Adrenal gland (tissue), 12 donors: ENCODE results near the gene MRPS5. TPM values are rescaled to one million over a fixed set of nuclear protein-coding genes. Genes with fewer than 3 reads are reported as not detected.
"Not testable (repeated sequence)": the region's sequence is repeated elsewhere in the genome, so short reads cannot be mapped to it uniquely, and the experiment has no call there.

Source experiments
- DNase-seq, 7 donors: peaks; one replicate each; pipeline ENCODE4 v3.0.0-alpha.2; 2019 to 2020
- H3K27ac ChIP-seq, 5 donors: fragments of 200-600 bp; sonication (generic) in 4 of 5; 1 replicate in 3 of 5; 2 replicates in 2 of 5; pipeline versions ENCODE4 v1.5.1 to v1.8.0; 2016 to 2020; ENCODE audit warnings: mild to moderate bottlenecking in 1 of 5
- H3K27me3 ChIP-seq: fragments of 200-600 bp; 2 replicates; pipeline ENCODE4 v1.8.0; 2021
- H3K36me3 ChIP-seq, 2 donors: fragments of 200-600 bp; replicated peaks in 1 of 2; 1 replicate in 1 of 2; 2 replicates in 1 of 2; pipeline versions ENCODE4 v1.5.1 to v1.8.0; 2018 to 2022
- H3K4me1 ChIP-seq, 2 donors: fragments of 200-600 bp; replicated peaks in 1 of 2; 1 replicate in 1 of 2; 2 replicates in 1 of 2; pipeline versions ENCODE4 v1.5.1 to v1.8.0; 2018 to 2021
- H3K4me3 ChIP-seq, 4 donors: fragments of 200-600 bp; sonication (generic) in 3 of 4; one replicate each; pipeline ENCODE4 v1.5.1; 2016 to 2018
- H3K9me3 ChIP-seq, 3 donors: fragments of 200-600 bp; sonication (generic) in 1 of 3; replicated peaks in 1 of 3; 1 replicate in 2 of 3; 2 replicates in 1 of 3; pipeline versions ENCODE4 v1.5.1 to v1.8.0; 2016 to 2021
- POLR2A ChIP-seq, 2 donors: fragments of 450-650 bp; IDR thresholded peaks; one replicate each; pipeline ENCODE4 v1.6.1; 2017; ENCODE audit warnings: antibody characterized with exemption in 2 of 2, mild to moderate bottlenecking in 2 of 2, moderate library complexity in 1 of 2
- WGBS, 4 donors: extraction: QIAGEN DNeasy Blood & Tissue Kit in 2 of 4; methylation state at CpG; one replicate each; pipeline versions ENCODE4 v1.1.5 to v1.1.7; 2013 to 2017; 5-methylcytosine and 5-hydroxymethylcytosine counted together
- intact Hi-C, 2 donors: fragments of 100-400 bp; cut with DNase I; formaldehyde crosslinking; loops; one replicate each; pipeline versions ENCODE4 v1.14.1 to v1.15.0; 2022 to 2023
- polyA plus RNA-seq, 3 donors: library from polyadenylated mRNA; stranded (reverse); fragments of 200-250 nt in 2 of 3; fragments of 350-450 nt in 1 of 3; fragmentation: Illumina TruSeq in 1 of 3; extraction: RNeasy Lipid Tissue Mini Kit (QIAGEN cat#74804) in 1 of 3; gene quantifications; one replicate each; pipeline ENCODE4 v1.2.3, GENCODE V29; 2013 to 2014
- total RNA-seq, 9 donors: library from RNA; depleted of rRNA in 4 of 9; stranded (reverse); fragments of >200 nt in 4 of 9; fragments of 120-200 nt in 1 of 9; fragmentation: NEBNext Ultra II Directional in 1 of 9; extraction: Animal tissue kit (Norgen Biotek cat#: 25700) in 1 of 9; gene quantifications; one replicate each; pipeline versions ENCODE4 v1.1.0 to v1.2.4, GENCODE V29; 2013 to 2023
- TF ChIP-seq, protein P1 (sequence below), 6 experiments: fragments of 450-650 bp in 4 of 6; fragments of 200-600 bp in 2 of 6; sonication (generic) in 1 of 6; IDR thresholded peaks; 1 replicate in 5 of 6; 2 replicates in 1 of 6; pipeline versions ENCODE4 v1.5.1 to v1.8.0; 2016 to 2021; ENCODE audit warnings: antibody characterized with exemption in 6 of 6, mild to moderate bottlenecking in 2 of 6, moderate library complexity in 1 of 6
- donor health status: healthy with polysubstance abuse.
- donor health status: Bipolar disorder and iron deficiency.
- donor health status: DM: yes; HTN: yes; CAD: no.
- donor health status: DM: no; HTN: no; CAD: no.
- donor health status: DM: no; HTN: no; CAD: no.
- donor health status: DM: yes; HTN: yes; CAD: no.

MRPS5 gene
- total and polyA plus RNA-seq, 12 donors, result 41.0 to 99.0 (median 60.3) TPM

DNA sequence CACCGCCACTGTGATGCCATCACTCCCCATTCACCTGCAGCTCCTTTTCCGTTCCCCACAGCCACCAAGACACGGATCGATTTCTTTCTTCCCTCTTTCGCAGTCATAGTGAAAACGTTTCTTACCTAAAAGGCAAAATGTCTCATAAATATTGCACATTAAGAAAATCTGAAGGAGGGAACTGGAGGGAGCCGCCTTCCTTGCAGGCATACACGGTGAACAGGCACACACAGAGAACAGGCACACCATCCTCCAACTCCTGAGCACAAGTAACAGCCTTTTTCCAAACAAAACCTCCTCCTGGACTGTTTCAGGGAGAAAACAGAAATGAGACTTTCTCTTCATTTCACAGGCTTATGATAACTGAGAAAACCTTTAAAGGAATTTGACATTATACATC is 17.0 kb downstream of the MRPS5 start:
- intact Hi-C loops, result loop anchor here in 1 of 2 donors (10.0 kb wide), 1 partner anchor 80 kb away; the partner anchor contains the start of gene MAL
- no peaks in the 10 kb centered on the region for H3K27me3 ChIP-seq
- TF ChIP-seq, protein P1, sequence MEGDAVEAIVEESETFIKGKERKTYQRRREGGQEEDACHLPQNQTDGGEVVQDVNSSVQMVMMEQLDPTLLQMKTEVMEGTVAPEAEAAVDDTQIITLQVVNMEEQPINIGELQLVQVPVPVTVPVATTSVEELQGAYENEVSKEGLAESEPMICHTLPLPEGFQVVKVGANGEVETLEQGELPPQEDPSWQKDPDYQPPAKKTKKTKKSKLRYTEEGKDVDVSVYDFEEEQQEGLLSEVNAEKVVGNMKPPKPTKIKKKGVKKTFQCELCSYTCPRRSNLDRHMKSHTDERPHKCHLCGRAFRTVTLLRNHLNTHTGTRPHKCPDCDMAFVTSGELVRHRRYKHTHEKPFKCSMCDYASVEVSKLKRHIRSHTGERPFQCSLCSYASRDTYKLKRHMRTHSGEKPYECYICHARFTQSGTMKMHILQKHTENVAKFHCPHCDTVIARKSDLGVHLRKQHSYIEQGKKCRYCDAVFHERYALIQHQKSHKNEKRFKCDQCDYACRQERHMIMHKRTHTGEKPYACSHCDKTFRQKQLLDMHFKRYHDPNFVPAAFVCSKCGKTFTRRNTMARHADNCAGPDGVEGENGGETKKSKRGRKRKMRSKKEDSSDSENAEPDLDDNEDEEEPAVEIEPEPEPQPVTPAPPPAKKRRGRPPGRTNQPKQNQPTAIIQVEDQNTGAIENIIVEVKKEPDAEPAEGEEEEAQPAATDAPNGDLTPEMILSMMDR (IDR thresholded peaks at IDR 0.05), result no peak
- no peak for TF ChIP-seq POLR2A (IDR thresholded peaks at IDR 0.05)
- 90 to 95% (median 94%) methylated on average over 8 of the region's 8 CpGs for WGBS, 4 donors
- H3K27ac ChIP-seq, result no peak overlapping the region
- no peak for DNase-seq
- no peaks in the 10 kb centered on the region for H3K4me1 ChIP-seq
- H3K4me3 ChIP-seq, result no peak overlapping the region
- peaks cover 0 to 95% of the 10 kb centered on the region in 2 donors for H3K36me3 ChIP-seq
- peaks cover 0 to 5% (median 0%) of the 10 kb centered on the region in 3 donors for H3K9me3 ChIP-seq

DNA sequence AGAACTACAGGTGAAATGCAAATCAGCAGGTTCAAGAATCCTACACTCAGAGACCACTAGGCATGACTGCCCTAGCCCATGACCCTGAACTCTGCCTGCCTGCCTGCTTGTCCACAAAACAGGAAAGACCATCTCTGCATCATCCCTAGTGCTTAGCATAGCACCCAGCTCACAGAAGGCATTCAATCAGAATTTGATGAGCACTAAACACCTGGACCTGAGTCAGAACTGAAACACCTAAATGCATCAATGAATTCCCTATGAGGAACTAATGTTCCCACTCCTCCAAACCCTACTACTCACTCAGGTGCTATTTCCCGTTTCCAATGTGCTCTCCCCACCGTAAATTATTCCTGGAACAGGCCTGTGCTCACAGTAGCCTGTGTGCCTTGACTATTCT is 21.7 kb downstream of the MRPS5 start:
- intact Hi-C loops, result loop anchor here in 1 of 2 donors (10.0 kb wide), 1 partner anchor 75 kb away; the partner anchor contains the start of gene MAL
- Histone ChIP-seq H3K4me3 (no peak overlapping the region), H3K4me1 (no peaks in the 10 kb centered on the region), H3K36me3 (peaks cover 0 to 58% of the 10 kb centered on the region in 2 donors), H3K9me3 (peaks cover 0 to 5% (median 0%) of the 10 kb centered on the region in 3 donors), H3K27ac (no peak overlapping the region), H3K27me3 (no peaks in the 10 kb centered on the region)
- no peak for DNase-seq
- WGBS, 4 donors, result 87 to 100% (median 95%) methylated on average over 2 of the region's 2 CpGs
- TF ChIP-seq, protein P1 (IDR thresholded peaks at IDR 0.05), result no peak
- no peak for TF ChIP-seq POLR2A (IDR thresholded peaks at IDR 0.05)

DNA sequence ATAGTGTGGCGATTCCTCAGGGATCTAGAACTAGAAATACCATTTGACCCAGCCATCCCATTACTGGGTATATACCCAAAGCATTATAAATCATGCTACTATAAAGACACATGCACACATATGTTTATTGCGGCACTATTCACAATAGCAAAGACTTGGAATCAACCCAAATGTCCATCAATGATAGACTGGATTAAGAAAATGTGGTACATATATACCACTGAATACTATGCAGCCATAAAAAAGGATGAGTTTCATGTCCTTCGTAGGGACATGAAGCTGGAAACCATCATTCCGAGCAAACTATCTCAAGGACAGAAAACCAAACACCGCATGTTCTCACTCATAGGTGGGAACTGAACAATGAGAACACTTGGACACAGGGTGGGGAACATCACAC is 23.3 kb downstream of the MRPS5 start:
- 93 to 97% (median 95%) methylated on average over 4 to 5 of the region's 5 CpGs for WGBS, 4 donors
- intact Hi-C loops, H3K9me3 ChIP-seq, H3K27me3 ChIP-seq, H3K27ac ChIP-seq, H3K4me1 ChIP-seq, DNase-seq, H3K4me3 ChIP-seq: not testable (repeated sequence)
- H3K36me3 ChIP-seq, result peaks cover 0 to 44% of the 10 kb centered on the region in 2 donors

DNA sequence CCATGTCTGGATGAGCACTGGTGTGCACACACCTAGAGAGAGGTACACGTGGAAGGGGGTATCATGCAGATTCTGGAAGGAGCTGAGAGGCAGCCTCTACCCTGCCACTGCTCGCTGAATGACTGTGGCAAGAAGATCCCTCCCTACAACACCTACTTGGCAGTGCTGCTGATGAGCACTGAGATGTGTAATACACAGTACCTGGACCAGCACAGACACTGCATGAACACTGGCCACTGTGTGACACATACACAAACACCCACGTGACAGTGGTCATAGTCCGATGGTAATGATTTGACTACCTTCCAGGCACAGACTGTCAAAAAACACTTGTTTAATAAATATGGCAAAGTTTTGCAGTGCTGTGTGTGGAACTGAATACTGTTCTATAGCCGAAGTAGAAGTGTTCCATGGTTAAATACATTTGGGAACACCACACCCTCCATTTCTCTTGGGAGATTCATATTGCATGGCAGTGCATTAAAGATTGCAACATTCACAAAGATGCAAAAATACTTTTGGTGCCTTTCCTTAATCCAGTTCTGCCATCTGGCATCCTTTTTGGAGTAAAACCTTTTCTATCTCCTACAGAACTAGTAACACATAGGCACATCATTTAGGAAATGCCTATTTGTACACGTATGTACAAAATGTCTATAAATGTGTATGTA is 29.6 kb downstream of the MRPS5 start:
- Histone ChIP-seq H3K27me3 (no peaks in the 10 kb centered on the region), H3K4me3 (no peak overlapping the region), H3K36me3 (peaks cover 0 to 46% of the 10 kb centered on the region in 2 donors), H3K27ac (no peak overlapping the region), H3K9me3 (no peaks in the 10 kb centered on the region), H3K4me1 (no peaks in the 10 kb centered on the region)
- intact Hi-C loops, result no loop called here
- 94 to 100% (median 96%) methylated on average over 6 of the region's 6 CpGs for WGBS, 4 donors
- TF ChIP-seq, protein P1 (IDR thresholded peaks at IDR 0.05), result no peak
- no peak for DNase-seq

DNA sequence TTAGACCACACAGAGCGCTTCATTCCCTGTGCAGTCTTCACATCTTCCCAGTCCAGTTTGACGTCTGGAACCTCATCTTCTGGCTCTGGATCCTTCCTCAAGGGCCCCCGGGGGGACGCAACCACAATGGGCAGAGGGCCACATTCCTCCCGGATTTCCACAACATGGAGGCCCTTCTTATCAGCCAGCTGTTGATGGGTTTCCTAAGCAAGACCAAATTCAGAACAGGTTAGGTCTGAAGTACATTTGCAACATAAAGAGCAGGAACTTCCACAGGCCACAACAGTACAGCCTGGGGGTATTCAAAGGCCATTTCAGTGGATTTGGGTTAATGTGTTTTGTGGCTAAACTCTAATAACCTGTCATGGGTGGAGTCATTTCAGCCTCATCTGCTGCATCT is 34.2 kb downstream of the MRPS5 start:
- 92 to 100% (median 96%) methylated on average over 5 of the region's 5 CpGs for WGBS, 4 donors
- Histone ChIP-seq H3K4me3 (no peak overlapping the region), H3K27ac (no peak overlapping the region), H3K27me3 (no peaks in the 10 kb centered on the region), H3K4me1 (no peaks in the 10 kb centered on the region), H3K9me3 (no peaks in the 10 kb centered on the region), H3K36me3 (peaks cover 0 to 57% of the 10 kb centered on the region in 2 donors)
- TF ChIP-seq, protein P1 (IDR thresholded peaks at IDR 0.05), result no peak
- TF ChIP-seq POLR2A (IDR thresholded peaks at IDR 0.05), result no peak
- intact Hi-C loops, result no loop called here
- DNase-seq, result no peak
